MG63 (cell line): ENCODE measurements around the gene LTBP1. TPM values are rescaled to one million over a fixed set of nuclear protein-coding genes. Genes with fewer than 3 reads are reported as not detected.

Experiments
- DNase-seq: peaks from one replicate; pipeline ENCODE4 v3.0.0-alpha.2; 2020
- H3K27me3 ChIP-seq: fragments of 250-450 bp; sonication (Bioruptor Pico); 2 replicates; pipeline ENCODE4 v1.5.1; 2020; ENCODE audit warnings: mild to moderate bottlenecking, moderate library complexity
- H3K36me3 ChIP-seq: fragments of 250-450 bp; sonication (Bioruptor Pico); 2 replicates; pipeline ENCODE4 v1.5.1; 2020; ENCODE audit warnings: mild to moderate bottlenecking, moderate library complexity
- H3K4me3 ChIP-seq: fragments of 250-450 bp; sonication (Bioruptor Pico); 2 replicates; pipeline ENCODE4 v1.5.1; 2020; ENCODE audit warnings: mild to moderate bottlenecking, moderate library complexity
- H3K9me3 ChIP-seq: fragments of 250-450 bp; sonication (Bioruptor Pico); 2 replicates; pipeline ENCODE4 v1.5.1; 2020; ENCODE audit warnings: mild to moderate bottlenecking, moderate library complexity
- total RNA-seq: library from RNA; depleted of rRNA; stranded (reverse); fragments of >200 nt; shearing (Covaris generic); gene quantifications from 2 replicates; pipeline ENCODE4 v1.2.3, GENCODE V29; 2014; ENCODE audit warnings: low replicate concordance

Gene LTBP1
- total RNA-seq, 1 experiment from 2014 or later = 95.7 TPM

DNA sequence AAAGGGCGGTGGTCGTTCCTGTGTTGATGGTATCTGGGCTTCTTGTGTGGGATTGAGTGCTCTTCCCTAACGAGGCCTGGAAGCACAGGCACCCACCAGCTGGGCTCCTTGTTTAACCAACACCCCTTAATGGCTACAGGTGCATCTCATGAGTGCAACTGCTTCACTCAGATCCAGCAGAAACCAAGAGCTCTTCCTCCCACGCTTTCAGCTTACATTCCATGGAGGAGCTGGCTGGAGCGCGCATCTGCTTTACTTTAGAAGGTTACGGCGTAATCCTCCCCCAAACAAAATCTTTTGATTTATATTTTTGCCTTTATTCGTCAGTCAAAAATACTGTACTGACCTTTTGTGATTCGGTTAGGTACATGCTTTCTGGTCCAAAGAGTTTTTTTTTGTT lies 174.7 kb downstream of the LTBP1 start:
- no peak overlapping the region for H3K4me3 ChIP-seq
- DNase-seq = no peak
- no peaks in the 10 kb centered on the region for H3K36me3 ChIP-seq
- no peaks in the 10 kb centered on the region for H3K9me3 ChIP-seq
- H3K27me3 ChIP-seq = no peaks in the 10 kb centered on the region

DNA sequence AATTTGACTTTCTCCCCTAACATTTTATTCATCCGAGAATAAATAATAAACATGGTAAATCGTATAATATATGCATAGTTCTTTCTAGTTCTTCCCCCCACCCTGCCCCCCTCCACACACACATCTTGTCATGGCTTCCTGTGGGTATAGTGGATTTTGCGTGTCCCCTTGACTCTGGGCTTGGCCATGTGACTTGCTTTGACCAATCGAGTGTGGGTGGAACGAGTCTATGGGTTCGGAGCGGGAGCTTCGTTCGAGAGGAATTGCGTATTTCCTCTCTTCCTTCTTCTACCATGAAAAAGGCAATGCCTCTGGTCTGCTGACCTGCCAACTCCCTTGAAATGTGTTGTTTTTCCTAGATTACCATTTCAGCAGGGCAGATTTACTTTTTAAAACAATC lies 175.2 kb downstream of the LTBP1 start:
- DNase-seq = no peak
- Histone ChIP-seq H3K36me3 (no peaks in the 10 kb centered on the region), H3K4me3 (no peak overlapping the region), H3K9me3 (no peaks in the 10 kb centered on the region), H3K27me3 (no peaks in the 10 kb centered on the region)

DNA sequence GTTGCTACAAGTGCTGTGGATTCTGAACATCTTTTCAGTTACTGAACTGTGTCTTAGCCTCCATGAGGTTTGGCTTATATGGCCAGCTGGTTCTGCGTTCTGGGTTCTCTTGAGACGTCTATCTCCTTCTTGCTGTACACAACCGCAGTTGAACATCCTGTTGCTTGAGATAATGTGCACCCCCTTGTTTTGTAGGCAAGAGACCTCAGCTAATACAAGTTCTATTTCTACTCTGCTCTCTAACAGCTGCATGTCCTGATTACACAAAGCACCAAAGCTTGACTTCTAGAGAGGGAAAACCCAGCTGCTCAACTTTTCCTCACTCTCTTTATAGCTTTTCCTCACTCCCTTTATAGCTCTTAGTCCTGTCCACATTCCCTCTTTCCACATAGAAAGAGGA lies 176.0 kb downstream of the LTBP1 start:
- H3K9me3 ChIP-seq = no peaks in the 10 kb centered on the region
- no peak for DNase-seq
- H3K4me3 ChIP-seq = no peak overlapping the region
- H3K27me3 ChIP-seq = no peaks in the 10 kb centered on the region
- H3K36me3 ChIP-seq = no peaks in the 10 kb centered on the region

DNA sequence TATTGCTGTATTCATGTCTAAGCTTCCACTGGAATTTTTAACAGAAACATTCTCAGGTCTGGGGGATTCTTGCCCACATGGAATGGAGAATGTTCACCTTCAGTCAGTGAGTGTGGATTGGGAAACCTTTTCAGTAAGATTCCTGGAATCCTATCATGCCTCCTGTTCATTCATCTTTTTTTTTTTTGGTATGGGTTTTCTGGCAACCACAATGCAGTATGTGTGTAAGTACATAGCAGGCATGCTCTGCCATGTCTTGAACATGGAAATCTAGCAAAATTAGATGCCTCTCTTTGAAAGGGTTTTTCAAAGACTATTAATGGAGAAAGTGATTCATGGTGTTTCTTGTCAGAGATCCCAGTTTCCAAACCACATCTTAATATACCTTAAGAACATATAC lies 176.5 kb downstream of the LTBP1 start:
- Histone ChIP-seq H3K27me3 (no peaks in the 10 kb centered on the region), H3K4me3 (no peak overlapping the region), H3K36me3 (no peaks in the 10 kb centered on the region), H3K9me3 (no peaks in the 10 kb centered on the region)
- no peak for DNase-seq

DNA sequence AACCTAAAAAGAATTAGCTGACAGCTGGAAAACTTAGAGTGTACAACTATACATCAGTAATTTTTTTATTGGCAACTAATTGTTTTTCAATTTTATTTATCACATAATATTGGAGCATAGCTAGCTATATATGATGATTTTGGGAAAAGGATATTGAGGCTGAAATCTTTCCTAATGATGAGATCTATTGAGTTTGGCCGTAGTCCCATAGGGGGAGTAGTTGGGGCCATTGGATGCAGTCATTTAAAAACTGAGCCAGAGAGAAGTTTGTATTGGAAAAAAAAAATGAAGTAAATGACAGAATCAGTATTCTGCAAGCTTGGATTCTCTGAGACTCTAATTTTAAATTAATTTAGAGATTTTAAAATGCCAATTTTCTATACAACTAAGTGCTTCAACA lies 179.8 kb downstream of the LTBP1 start:
- no peaks in the 10 kb centered on the region for H3K27me3 ChIP-seq
- no peak for DNase-seq

DNA sequence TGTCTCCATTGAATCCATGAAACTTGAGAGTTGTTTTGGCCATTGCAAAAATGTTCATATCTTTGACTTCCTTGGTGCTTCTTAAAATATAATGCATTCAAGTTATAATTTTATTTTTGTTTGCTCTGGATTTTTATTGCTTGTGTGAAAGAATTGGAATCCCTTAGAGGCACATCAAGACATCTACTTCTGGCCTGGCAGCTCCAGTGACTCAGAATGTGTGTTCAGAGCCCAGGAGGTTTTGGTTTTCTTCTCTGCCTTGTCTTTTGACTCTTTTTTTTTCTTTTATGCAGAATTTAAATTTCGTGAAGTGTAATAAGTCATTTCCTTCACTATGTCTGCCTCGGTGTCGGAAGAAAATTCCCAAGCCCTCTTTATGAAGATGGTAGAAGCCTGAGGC lies 180.2 kb downstream of the LTBP1 start:
- H3K36me3 ChIP-seq = no peaks in the 10 kb centered on the region
- H3K27me3 ChIP-seq = no peaks in the 10 kb centered on the region
- H3K9me3 ChIP-seq = no peaks in the 10 kb centered on the region
- DNase-seq = peak; percentile 50
- H3K4me3 ChIP-seq = no peak overlapping the region

More for the DNA sequence above, 179.8 kb downstream of the LTBP1 start:
- Histone ChIP-seq H3K36me3 (no peaks in the 10 kb centered on the region), H3K9me3 (no peaks in the 10 kb centered on the region), H3K4me3 (no peak overlapping the region)

DNA sequence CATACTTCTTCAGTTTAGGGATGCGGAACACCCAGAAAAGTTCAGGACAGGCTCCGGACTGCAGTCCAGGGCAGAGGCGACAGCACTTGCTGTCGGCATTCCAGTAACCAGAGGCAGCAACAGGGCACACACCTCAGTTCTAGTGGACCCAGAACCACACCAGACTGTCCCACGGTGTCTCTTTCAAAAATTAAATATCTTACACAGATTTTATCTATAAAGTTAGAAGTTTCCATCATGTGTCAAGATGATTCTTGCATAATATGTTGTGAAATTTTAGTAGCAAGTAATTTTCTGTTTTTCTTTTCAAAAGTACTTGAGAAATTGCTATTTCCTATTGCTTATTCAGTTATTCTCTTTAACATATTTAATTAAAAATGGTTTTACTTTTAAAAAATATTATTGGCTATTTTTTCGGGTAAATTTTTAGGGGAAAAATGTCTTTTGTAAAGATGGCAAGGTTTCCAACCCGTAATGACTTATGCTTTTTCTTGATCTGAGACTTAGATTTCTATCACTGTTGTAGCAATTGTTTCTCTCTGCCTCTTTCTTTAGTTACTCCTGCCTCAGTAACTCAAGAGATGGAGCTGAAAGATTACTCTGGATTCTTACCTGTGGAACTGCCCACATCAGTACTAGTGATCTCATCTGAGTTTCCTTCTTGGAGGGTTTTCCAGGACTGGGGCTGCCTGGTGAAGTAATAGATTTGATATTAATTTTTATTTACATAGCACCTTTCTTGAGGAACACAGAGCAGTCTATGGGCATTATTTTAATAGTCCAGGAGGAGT lies 182.7 kb downstream of the LTBP1 start:
- H3K36me3 ChIP-seq = no peaks in the 10 kb centered on the region
- H3K27me3 ChIP-seq = no peaks in the 10 kb centered on the region
- DNase-seq = no peak
- H3K9me3 ChIP-seq = no peaks in the 10 kb centered on the region
- no peak overlapping the region for H3K4me3 ChIP-seq

DNA sequence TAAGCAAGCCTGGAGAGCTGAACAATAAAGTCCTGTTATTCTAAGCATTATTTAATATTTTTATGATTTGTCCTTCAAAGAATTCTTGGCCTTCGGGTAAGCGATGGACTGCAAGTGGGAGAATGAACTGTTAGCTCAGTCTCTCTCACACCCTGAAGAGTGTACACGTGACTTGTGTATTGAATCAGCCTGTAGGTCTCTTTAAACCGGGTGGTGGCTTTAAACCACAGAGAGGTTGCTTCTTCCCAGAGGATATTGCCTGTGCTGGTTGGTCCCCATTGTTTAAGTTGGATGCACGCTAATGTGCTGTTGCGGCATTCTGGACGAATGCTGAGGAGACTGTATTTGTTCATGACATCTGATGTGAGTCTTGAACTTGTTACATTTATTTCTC lies 183.3 kb downstream of the LTBP1 start:
- Histone ChIP-seq H3K4me3 (no peak overlapping the region), H3K27me3 (no peaks in the 10 kb centered on the region), H3K9me3 (no peaks in the 10 kb centered on the region), H3K36me3 (no peaks in the 10 kb centered on the region)
- DNase-seq = no peak

DNA sequence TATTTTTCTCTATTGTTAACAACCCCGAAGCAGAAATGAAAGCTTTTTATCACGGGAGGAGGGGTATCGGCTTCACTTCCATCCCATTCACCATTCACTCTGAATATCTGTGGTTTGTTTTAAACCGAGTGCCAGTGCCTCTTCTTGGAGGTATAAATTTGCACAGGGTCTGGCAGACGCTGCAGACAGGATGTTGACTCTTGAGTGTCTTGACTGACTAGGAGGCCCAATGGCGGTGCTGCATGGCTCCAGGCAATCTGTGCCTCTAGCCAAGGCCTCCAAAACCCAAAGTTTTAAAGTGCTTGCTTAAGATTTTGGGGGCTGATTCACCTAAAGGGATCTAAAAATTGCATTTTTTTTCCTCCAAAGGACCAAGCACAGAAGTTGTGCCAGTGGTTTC lies 183.8 kb downstream of the LTBP1 start:
- H3K4me3 ChIP-seq = no peak overlapping the region
- DNase-seq = peak; percentile 55
- H3K27me3 ChIP-seq = no peaks in the 10 kb centered on the region
- no peaks in the 10 kb centered on the region for H3K9me3 ChIP-seq
- no peaks in the 10 kb centered on the region for H3K36me3 ChIP-seq

DNA sequence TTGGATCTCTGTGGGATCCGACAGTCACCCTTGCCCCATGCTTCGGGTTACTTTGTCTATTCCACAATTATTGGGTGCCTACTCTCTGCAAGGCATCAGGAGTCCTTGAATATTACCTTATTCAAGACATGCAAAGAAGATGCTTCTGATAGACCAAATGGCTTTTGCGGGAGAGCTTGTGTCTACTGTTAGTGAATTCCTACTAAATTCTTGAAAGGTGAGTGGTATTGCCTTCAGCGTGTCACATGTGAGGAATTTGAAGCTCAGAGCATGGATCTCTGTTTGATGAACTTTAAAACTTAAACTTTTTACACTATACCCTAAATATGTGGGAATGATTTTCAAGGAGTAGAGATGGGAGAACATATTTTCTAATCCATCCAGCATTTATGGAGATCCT lies 184.4 kb downstream of the LTBP1 start:
- DNase-seq = no peak
- H3K36me3 ChIP-seq = no peaks in the 10 kb centered on the region
- no peaks in the 10 kb centered on the region for H3K27me3 ChIP-seq
- no peaks in the 10 kb centered on the region for H3K9me3 ChIP-seq
- H3K4me3 ChIP-seq = no peak overlapping the region

DNA sequence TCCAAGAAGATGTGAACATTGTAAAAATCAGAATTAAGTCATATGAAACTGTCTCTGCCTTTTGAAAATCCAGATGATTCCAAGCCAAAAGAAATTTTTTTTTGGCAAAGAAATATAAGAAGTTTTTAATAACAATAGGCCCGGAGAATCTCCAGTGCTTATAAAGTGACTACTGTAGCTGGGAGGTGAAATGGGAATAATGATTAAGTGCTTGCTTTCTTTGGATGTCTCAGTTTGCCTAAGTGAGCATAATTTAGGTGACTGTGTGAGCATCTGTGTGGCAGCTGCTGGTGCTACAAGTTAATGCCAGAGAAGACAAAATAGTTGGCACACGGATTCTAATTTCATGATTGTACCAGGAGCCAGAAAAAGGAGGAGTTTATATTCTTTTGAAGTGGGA lies 185.0 kb downstream of the LTBP1 start:
- H3K9me3 ChIP-seq = no peaks in the 10 kb centered on the region
- H3K27me3 ChIP-seq = no peaks in the 10 kb centered on the region
- H3K36me3 ChIP-seq = no peaks in the 10 kb centered on the region
- no peak overlapping the region for H3K4me3 ChIP-seq
- DNase-seq = peak; percentile 25

DNA sequence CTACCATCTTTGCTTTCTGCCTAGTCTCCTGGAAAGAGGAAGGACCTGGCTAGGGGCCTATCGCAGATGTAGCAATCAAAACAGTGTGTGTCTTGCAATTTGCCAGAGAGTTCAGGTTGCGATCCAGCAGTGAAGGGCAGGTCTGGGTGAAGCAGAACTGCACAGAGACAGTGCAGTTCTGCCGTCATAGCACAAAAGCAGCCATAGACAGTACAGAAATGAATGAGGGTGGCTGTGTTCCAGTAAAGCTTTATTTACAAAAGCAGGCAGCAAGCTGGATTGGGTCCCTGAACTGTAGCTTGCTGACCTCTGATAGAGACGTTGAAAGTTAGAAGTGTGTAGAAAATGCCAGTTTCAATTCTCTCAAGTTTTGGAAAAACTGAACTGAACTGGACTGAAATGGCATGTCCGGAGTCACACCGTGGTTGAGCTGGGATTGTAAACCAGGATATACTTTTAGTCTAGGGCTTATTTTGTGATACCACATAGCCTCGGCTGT lies 186.8 kb downstream of the LTBP1 start:
- Histone ChIP-seq H3K9me3 (no peaks in the 10 kb centered on the region), H3K27me3 (no peaks in the 10 kb centered on the region), H3K36me3 (no peaks in the 10 kb centered on the region; the same call in none of the 2 replicates), H3K4me3 (peak overlapping the region; percentile 52)
- no peak for DNase-seq

DNA sequence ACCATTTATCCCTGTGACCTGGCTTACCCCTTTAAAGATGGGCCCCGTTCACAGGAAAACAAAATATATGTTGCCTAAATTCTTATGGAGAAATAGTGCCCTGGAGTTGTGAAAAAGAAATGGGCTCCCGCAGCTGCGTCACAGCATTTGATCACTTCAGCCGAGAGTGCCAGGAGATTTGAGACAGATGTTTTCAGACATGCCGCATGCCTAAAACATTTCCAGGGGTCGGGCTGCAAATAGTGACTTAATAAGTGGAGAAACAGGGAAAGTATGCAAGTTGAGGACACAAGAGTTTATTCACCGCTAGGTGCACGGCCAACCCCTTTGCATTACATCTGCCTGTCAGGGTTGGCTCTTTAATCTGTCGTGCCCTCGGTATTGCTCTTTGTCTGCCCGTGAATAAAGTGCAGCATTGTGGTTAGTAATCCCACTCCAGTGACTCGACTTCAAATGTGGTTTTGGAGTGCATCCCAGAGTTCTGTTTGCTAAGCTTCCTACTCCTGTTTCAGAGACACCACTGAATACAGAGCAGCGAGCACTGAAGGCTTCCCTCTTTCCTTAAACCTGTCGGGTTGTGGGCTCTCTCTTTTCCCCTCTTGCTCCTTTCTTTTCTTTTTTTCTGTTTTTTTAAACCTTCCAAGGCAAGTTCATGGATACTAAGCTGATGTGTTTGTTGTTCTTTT lies 187.5 kb downstream of the LTBP1 start:
- H3K27me3 ChIP-seq = no peaks in the 10 kb centered on the region
- peak overlapping the region; percentile 52 for H3K4me3 ChIP-seq
- peak; percentile 93 for DNase-seq
- no peaks in the 10 kb centered on the region for H3K9me3 ChIP-seq
- no peaks in the 10 kb centered on the region; the same call in none of the 2 replicates for H3K36me3 ChIP-seq

DNA sequence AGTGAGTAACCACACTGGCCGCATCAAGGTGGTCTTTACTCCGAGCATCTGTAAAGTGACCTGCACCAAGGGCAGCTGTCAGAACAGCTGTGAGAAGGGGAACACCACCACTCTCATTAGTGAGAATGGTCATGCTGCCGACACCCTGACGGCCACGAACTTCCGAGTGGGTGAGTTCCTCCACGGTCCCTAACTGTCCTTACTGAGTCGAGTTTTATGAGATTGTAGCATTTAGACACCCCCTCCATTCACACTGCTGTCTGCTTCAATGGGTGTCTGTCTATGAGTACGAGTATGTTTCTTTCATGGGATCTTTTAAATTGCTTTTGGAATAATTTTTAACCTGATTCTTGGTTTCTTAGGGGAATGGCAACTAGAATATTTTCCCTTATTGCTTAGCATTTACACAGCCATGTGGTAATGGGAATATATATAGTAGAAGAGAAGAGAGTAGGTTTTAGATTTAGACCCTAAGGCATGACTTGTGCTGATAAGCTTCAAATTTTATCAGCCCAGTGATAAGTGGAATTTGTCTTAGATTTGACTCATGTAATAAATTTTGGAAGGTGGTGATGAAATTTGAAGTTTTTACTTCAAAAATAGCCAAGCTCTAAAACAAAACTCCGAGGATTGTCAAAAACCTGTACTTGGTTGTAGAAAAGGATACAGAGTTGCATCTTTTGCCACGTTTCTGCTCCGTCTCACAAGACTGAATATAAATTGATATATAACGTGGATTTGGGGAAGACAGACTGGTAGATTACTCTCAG lies 188.2 kb downstream of the LTBP1 start:
- H3K27me3 ChIP-seq = no peaks in the 10 kb centered on the region
- H3K36me3 ChIP-seq = peaks cover 1% of the 10 kb centered on the region
- H3K4me3 ChIP-seq = peak overlapping the region; percentile 52
- H3K9me3 ChIP-seq = no peaks in the 10 kb centered on the region
- no peak for DNase-seq

DNA sequence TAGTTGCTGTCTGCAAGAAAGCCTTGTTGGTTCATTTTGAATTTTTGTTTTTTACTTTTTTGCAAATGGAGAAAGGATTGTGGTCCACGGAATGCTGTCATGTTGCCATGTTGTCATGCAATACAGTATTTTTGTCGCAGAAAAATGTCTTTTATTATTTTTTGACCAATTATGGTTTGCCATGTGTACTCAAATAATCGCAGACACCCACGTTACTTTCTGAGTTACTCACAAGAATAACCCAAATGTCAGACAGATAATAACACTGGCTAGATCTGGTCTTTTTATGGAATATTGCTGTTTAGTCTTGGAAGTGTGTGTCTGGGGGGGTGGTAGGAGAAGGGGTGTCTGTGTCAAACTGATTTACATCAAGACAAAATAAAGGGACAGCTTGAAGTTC lies 188.9 kb downstream of the LTBP1 start:
- Histone ChIP-seq H3K4me3 (peak overlapping the region; percentile 52), H3K27me3 (no peaks in the 10 kb centered on the region), H3K36me3 (peaks cover 4% of the 10 kb centered on the region), H3K9me3 (no peaks in the 10 kb centered on the region)
- DNase-seq = no peak

DNA sequence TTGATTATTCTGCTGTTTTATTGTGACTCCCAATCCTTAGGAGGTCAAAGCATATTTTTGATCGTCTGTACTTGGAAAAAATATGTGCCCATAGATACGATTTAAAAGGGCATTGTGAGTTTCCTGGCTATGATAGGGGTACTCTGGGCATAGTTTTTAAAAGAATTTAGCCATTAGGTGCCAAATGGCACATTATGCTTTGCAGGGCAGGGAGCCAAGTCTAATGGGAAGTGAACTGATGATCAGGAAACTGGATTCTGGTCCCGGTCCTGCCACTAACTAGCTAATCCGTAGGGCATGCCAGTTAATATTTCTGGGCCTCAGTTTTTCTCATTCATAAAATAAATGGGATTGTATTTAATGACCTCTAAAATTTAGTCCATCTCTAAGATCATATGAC lies 189.3 kb downstream of the LTBP1 start:
- Histone ChIP-seq H3K9me3 (no peaks in the 10 kb centered on the region), H3K36me3 (peaks cover 4% of the 10 kb centered on the region), H3K4me3 (peak overlapping the region; percentile 52), H3K27me3 (no peaks in the 10 kb centered on the region)
- no peak for DNase-seq

DNA sequence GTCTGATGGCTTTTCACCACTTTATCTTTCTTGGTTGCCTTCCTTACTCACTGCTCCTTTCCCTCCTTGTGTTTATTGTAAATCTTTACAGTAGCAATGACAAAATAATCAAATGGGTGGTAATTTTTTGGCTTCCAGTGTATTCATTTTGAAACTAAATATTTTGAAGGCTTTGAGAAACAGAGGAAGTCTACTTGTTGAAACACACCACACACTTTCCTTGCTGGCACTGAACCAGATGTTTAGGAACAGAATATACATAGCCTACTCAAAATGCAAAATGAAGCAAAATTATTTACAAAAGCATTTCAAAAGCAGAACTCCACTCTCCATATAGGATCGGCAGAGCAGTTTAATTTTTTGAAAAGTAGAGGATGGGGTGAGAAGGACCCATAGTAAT lies 189.8 kb downstream of the LTBP1 start:
- Histone ChIP-seq H3K27me3 (no peaks in the 10 kb centered on the region), H3K9me3 (no peaks in the 10 kb centered on the region), H3K4me3 (peak overlapping the region; percentile 52), H3K36me3 (peaks cover 4% of the 10 kb centered on the region)
- DNase-seq = no peak
